ENCODE data around the gene MAP3K5. TPM values are rescaled to one million over a fixed set of nuclear protein-coding genes. Genes with fewer than 3 reads are reported as not detected.
A peak's percentile ranks its signal among the peaks of the same experiment; 100 is the strongest.

MAP3K5 gene
- total and polyA plus RNA-seq, 2 donors (not counting 1 experiment from before 2014, with no cell fraction given): 10.9 to 62.6 TPM

DNA sequence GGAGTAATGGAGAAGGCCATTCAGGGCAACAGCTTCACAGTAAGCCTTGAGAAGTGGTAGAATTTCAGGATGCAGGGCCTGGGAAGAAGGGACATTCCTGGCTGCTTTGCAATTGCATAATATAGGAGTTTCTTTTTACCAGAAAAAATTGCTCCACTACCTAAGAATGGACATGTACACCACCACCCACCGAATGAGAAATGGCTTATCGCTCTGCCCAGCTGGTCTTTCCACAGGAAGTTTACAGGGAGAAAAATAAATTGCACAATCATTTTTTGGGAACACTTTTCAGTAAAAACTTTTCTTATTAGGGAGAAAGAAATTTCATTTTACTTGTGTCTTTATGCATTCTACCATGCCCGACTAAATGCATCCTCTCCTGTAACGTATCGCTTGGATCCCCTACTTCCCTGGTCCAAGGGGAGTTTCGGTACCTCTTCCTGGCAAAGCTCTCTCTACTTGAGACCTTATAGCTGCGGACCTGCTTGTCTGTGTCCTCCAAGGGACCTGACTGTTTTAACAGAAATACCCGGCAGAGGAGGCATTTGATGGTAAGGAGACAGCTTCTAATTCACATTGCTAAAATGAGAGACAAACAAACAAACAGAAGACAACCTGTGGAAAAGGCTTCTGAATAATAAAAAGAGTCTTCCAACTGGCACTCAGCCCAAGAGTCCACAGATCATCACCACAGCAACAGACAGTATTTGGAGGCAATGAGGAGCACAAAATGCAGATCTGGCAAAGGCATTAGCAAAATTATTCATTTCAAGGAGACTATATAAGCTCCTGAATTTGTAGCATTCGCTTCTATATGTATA lies 54.2 kb downstream of the MAP3K5 start:
- Histone ChIP-seq H3K36me3 (ENCODE audit: control insufficient read depth, insufficient read depth, low read length) (no peaks in the 10 kb centered on the region), H3K27me3 (ENCODE audit: control insufficient read depth, insufficient read depth, low read length) (no peaks in the 10 kb centered on the region), H3K4me1 (ENCODE audit: control insufficient read depth, extremely low read depth, insufficient read depth, low read length) (peaks cover 7% of the 10 kb centered on the region), H3K27ac (ENCODE audit: insufficient read depth, low read length) (peak overlapping the region; percentile 3), H4K20me1 (ENCODE audit: control insufficient read depth, extremely low read depth, insufficient read depth, low read length) (no peaks in the 10 kb centered on the region), H3K79me2 (ENCODE audit: control insufficient read depth, insufficient read depth, low read length) (peaks cover 23% of the 10 kb centered on the region), H2AFZ (ENCODE audit: low read length) (no peak overlapping the region), H3K9me3 (ENCODE audit: control insufficient read depth, insufficient read depth, low read depth, low read length) (no peaks in the 10 kb centered on the region), H3K4me2 (ENCODE audit: extremely low read depth, insufficient read depth, low read length) (peak overlapping the region; percentile 13), H3K4me3 (replicated peaks in 1 of 4; ENCODE audit: control extremely low read depth in 1 of 4, insufficient read depth in 1 of 4, low read depth in 3 of 4, low read length in 4 of 4) (peak overlapping the region in 1 of 4 experiments; percentile 18), H3K9ac (ENCODE audit: insufficient read depth, low read length) (no peak overlapping the region)
- DNase-seq (ENCODE audit: low read depth in 2 of 2): peak; percentile 77 to 87
- no peak for TF ChIP-seq EZH2 (IDR thresholded peaks at IDR 0.05; ENCODE audit: low read length, missing control alignments)
- TF ChIP-seq, protein P1, sequence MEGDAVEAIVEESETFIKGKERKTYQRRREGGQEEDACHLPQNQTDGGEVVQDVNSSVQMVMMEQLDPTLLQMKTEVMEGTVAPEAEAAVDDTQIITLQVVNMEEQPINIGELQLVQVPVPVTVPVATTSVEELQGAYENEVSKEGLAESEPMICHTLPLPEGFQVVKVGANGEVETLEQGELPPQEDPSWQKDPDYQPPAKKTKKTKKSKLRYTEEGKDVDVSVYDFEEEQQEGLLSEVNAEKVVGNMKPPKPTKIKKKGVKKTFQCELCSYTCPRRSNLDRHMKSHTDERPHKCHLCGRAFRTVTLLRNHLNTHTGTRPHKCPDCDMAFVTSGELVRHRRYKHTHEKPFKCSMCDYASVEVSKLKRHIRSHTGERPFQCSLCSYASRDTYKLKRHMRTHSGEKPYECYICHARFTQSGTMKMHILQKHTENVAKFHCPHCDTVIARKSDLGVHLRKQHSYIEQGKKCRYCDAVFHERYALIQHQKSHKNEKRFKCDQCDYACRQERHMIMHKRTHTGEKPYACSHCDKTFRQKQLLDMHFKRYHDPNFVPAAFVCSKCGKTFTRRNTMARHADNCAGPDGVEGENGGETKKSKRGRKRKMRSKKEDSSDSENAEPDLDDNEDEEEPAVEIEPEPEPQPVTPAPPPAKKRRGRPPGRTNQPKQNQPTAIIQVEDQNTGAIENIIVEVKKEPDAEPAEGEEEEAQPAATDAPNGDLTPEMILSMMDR (conservative IDR thresholded peaks at IDR 0.05 in 1 of 2, IDR thresholded peaks at IDR 0.05 in 1 of 2; ENCODE audit: low read depth in 1 of 2, low read length in 2 of 2): no peak

DNA sequence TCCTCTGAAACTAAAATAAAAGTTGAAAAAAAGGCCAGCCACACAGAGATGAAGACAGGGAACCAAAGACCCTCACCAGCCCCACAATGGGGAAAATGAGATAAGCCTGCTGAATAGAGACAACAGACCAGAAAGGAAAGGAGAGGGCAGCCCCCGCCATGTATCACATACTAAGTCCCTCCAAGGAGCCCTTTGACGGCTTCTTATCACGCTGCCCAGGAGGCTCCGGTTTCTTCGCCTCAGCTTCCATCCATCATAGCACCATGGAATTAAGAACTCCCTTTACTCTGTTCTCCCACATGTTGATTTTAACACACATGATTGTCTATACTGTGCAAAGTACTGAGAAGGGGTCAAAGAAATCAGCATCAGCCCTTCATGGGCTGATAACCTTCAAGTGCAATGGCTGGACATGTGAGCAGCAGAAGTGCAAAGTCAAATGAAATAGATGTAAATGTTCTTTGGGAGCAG lies 54.9 kb downstream of the MAP3K5 start:
- H4K20me1 ChIP-seq (ENCODE audit: control insufficient read depth, extremely low read depth, insufficient read depth, low read length): no peaks in the 10 kb centered on the region
- no peak for TF ChIP-seq EZH2 (IDR thresholded peaks at IDR 0.05; ENCODE audit: low read length, missing control alignments)
- TF ChIP-seq, protein P1 (conservative IDR thresholded peaks at IDR 0.05 in 1 of 2, IDR thresholded peaks at IDR 0.05 in 1 of 2; ENCODE audit: low read depth in 1 of 2, low read length in 2 of 2): no peak
- no peaks in the 10 kb centered on the region for H3K9me3 ChIP-seq (ENCODE audit: control insufficient read depth, insufficient read depth, low read depth, low read length)
- no peak overlapping the region for H3K4me3 ChIP-seq (replicated peaks in 1 of 4; ENCODE audit: control extremely low read depth in 1 of 4, insufficient read depth in 1 of 4, low read depth in 3 of 4, low read length in 4 of 4)
- no peak overlapping the region for H3K9ac ChIP-seq (ENCODE audit: insufficient read depth, low read length)
- H3K4me2 ChIP-seq (ENCODE audit: extremely low read depth, insufficient read depth, low read length): no peak overlapping the region
- peaks cover 7% of the 10 kb centered on the region for H3K4me1 ChIP-seq (ENCODE audit: control insufficient read depth, extremely low read depth, insufficient read depth, low read length)
- no peaks in the 10 kb centered on the region for H3K36me3 ChIP-seq (ENCODE audit: control insufficient read depth, insufficient read depth, low read length)
- H3K79me2 ChIP-seq (ENCODE audit: control insufficient read depth, insufficient read depth, low read length): peaks cover 22% of the 10 kb centered on the region
- no peak for DNase-seq (ENCODE audit: low read depth in 2 of 2)
- no peak overlapping the region for H2AFZ ChIP-seq (ENCODE audit: low read length)
- no peak overlapping the region for H3K27ac ChIP-seq (ENCODE audit: insufficient read depth, low read length)
- H3K27me3 ChIP-seq (ENCODE audit: control insufficient read depth, insufficient read depth, low read length): no peaks in the 10 kb centered on the region

DNA sequence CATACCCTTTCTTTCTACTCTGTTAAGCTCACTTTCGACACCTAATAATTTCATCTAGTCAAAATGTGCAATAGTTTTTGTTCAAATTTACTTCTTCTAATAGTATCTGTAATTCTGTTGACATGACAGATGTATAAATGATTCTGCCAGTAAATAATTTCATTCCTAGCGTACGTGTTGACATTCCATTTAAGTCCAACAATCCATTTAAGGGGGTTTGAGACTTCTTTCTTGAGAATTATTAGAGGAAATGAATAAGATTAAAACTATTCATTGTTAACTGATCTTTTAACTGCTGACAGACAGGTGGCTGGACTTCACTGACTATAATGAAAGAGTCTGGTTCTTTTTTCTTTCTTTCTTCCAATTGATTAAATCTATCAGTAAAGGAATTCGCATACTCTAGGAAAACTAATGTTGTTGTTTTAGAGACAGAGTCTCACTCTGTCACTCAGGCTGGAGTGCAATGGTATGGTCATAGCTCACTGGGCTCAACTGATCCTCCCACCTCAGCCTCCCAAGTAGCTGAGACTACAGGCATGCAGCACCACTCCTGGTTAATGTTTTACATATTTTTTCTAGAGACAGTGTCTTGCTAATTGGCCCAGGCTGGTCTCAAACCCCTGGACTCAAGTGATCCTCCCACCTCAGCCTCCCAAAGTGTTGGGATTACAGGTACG lies 55.9 kb downstream of the MAP3K5 start:
- TF ChIP-seq EZH2 (IDR thresholded peaks at IDR 0.05; ENCODE audit: low read length, missing control alignments): no peak
- TF ChIP-seq, protein P1 (conservative IDR thresholded peaks at IDR 0.05 in 1 of 2, IDR thresholded peaks at IDR 0.05 in 1 of 2; ENCODE audit: low read depth in 1 of 2, low read length in 2 of 2): no peak
- Histone ChIP-seq H4K20me1 (ENCODE audit: control insufficient read depth, extremely low read depth, insufficient read depth, low read length) (no peaks in the 10 kb centered on the region), H3K4me2 (ENCODE audit: extremely low read depth, insufficient read depth, low read length) (no peak overlapping the region), H3K4me3 (replicated peaks in 1 of 4; ENCODE audit: control extremely low read depth in 1 of 4, insufficient read depth in 1 of 4, low read depth in 3 of 4, low read length in 4 of 4) (no peak overlapping the region), H3K4me1 (ENCODE audit: control insufficient read depth, extremely low read depth, insufficient read depth, low read length) (peaks cover 7% of the 10 kb centered on the region), H3K27me3 (ENCODE audit: control insufficient read depth, insufficient read depth, low read length) (no peaks in the 10 kb centered on the region), H3K79me2 (ENCODE audit: control insufficient read depth, insufficient read depth, low read length) (peaks cover 21% of the 10 kb centered on the region), H3K36me3 (ENCODE audit: control insufficient read depth, insufficient read depth, low read length) (no peaks in the 10 kb centered on the region), H3K27ac (ENCODE audit: insufficient read depth, low read length) (no peak overlapping the region), H2AFZ (ENCODE audit: low read length) (no peak overlapping the region), H3K9me3 (ENCODE audit: control insufficient read depth, insufficient read depth, low read depth, low read length) (no peaks in the 10 kb centered on the region), H3K9ac (ENCODE audit: insufficient read depth, low read length) (no peak overlapping the region)
- DNase-seq (ENCODE audit: low read depth in 2 of 2): peak in 1 of 2 donors; percentile 41
